Fibroblast of lung (primary cell): Measurements from ENCODE around the gene KLHL14.

Experiments used
- CTCF ChIP-seq, 2 donors: IDR thresholded peaks in 1 of 2; conservative IDR thresholded peaks in 1 of 2; 1 replicate in 1 of 2; 2 replicates in 1 of 2; pipeline ENCODE4 v1.5.1; 2011 to 2012; ENCODE audit warnings: low read length in 2 of 2, control low read depth in 1 of 2, inconsistent platforms in 1 of 2, low read depth in 1 of 2, mild to moderate bottlenecking in 1 of 2
- EZH2 ChIP-seq: IDR thresholded peaks from 2 replicates; pipeline ENCODE4 v1.5.1; 2012; ENCODE audit warnings: low read length, control low read depth, mild to moderate bottlenecking; ENCODE audit errors: missing control alignments

GRCh38 chr18:32734442-32734841, 38.4 kb downstream of the KLHL14 start:
- TF ChIP-seq CTCF (conservative IDR thresholded peaks at IDR 0.05 in 1 of 2, IDR thresholded peaks at IDR 0.05 in 1 of 2; ENCODE audit: low read depth in 1 of 2, low read length in 2 of 2): no peak
- TF ChIP-seq EZH2: no peak
